ENCODE results near the gene MS4A15.

The MS4A15 gene

DNA sequence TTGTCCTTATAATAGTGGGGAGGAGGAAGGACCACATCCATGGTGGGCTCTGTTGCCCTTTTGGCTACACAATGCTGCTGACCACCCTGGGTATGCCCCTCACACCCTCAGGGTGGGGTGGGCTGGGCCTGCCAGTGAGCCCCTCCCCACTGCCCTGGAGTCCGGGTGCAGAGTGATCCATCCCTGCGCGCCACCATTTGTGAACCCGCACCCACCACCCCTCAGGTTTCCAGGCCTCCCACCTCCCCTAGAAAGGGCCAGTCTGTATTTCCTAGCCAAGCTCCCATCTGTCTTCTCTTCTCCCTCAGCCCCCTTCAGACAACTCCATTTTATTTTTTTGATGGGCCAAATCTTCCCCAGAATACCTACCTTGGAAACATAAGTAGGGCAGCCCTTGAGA is 53.5 kb downstream of the MS4A15 start:
- H3K27ac ChIP-seq: no peak overlapping the region
- TF ChIP-seq, protein P1, sequence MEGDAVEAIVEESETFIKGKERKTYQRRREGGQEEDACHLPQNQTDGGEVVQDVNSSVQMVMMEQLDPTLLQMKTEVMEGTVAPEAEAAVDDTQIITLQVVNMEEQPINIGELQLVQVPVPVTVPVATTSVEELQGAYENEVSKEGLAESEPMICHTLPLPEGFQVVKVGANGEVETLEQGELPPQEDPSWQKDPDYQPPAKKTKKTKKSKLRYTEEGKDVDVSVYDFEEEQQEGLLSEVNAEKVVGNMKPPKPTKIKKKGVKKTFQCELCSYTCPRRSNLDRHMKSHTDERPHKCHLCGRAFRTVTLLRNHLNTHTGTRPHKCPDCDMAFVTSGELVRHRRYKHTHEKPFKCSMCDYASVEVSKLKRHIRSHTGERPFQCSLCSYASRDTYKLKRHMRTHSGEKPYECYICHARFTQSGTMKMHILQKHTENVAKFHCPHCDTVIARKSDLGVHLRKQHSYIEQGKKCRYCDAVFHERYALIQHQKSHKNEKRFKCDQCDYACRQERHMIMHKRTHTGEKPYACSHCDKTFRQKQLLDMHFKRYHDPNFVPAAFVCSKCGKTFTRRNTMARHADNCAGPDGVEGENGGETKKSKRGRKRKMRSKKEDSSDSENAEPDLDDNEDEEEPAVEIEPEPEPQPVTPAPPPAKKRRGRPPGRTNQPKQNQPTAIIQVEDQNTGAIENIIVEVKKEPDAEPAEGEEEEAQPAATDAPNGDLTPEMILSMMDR (conservative IDR thresholded peaks at IDR 0.05; ENCODE audit: low read depth): no peak
- POLR2A ChIA-PET (ENCODE audit: low non-redundant PET): no interaction called here
- DNase-seq (ENCODE audit: low spot score): no peak
- CTCF ChIA-PET: no interaction called here

DNA sequence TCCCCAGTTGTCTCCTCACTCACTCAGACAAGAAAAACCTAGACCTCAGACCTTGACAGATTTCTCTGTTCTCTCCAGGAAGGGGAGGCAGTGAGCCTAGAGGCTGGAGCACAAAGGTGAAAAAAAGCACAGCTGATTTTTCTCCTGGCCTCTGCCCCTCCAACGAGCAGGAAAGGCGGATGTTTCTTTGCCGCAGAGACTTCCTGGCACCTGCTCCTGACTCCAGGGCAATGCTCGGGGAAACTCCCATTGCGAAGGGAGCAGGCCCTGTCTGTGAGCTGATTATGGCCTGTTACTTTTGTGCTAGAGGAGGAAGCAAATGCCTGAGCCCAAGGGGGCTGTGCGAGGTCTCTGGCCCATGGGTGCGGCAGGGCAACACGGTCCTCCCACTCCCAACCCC is 53.9 kb downstream of the MS4A15 start:
- POLR2A ChIA-PET (ENCODE audit: low non-redundant PET): no interaction called here
- TF ChIP-seq, protein P1 (conservative IDR thresholded peaks at IDR 0.05; ENCODE audit: low read depth): no peak
- H3K27ac ChIP-seq: no peak overlapping the region
- CTCF ChIA-PET: no interaction called here
- DNase-seq (ENCODE audit: low spot score): no peak

DNA sequence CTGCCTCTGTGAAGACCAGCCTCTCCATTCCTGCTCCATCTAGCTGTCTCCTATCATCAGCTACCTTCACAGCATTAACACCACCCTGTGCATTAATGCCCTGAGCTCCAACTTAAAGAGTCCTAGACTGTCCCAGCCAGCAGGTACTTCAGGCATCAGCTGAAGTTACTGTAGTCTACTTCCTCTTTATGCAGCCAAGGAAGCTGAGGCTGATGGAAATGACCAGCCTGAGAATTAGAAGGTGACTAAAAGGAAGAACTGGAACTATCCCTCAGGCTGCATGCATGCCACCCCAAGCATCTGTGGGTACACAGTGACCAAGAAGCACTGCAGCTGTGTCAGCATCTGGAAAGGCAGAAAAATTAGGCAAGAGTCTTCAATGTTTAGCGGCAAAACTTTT is 56.7 kb downstream of the MS4A15 start:
- TF ChIP-seq, protein P1 (conservative IDR thresholded peaks at IDR 0.05; ENCODE audit: low read depth): no peak
- ChIA-PET POLR2A (ENCODE audit: low non-redundant PET) (no interaction called here), CTCF (no interaction called here)
- no peak overlapping the region for H3K27ac ChIP-seq
- DNase-seq (ENCODE audit: low spot score): no peak

DNA sequence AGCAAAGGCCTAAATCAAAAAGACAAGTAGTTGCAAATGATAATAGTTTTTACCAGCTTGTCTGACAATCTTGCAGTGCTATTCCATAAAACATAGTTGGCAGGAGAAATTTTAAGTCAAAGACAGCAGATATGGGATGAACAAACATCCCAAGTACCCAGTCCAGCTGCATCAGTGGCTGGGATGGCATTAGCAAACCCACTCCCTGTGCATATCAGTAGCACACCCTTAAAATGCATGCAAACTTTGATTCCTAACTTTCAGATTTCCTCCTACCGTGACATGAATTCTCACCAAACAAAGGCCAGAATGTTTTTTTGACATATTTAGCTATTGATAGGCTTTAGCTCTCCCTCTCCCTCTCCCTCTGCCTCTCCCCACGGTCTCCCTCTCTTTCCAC is 57.4 kb downstream of the MS4A15 start:
- TF ChIP-seq, protein P1 (conservative IDR thresholded peaks at IDR 0.05; ENCODE audit: low read depth): no peak
- ChIA-PET CTCF (no interaction called here), POLR2A (ENCODE audit: low non-redundant PET) (no interaction called here)
- no peak overlapping the region for H3K27ac ChIP-seq
- DNase-seq (ENCODE audit: low spot score): no peak

DNA sequence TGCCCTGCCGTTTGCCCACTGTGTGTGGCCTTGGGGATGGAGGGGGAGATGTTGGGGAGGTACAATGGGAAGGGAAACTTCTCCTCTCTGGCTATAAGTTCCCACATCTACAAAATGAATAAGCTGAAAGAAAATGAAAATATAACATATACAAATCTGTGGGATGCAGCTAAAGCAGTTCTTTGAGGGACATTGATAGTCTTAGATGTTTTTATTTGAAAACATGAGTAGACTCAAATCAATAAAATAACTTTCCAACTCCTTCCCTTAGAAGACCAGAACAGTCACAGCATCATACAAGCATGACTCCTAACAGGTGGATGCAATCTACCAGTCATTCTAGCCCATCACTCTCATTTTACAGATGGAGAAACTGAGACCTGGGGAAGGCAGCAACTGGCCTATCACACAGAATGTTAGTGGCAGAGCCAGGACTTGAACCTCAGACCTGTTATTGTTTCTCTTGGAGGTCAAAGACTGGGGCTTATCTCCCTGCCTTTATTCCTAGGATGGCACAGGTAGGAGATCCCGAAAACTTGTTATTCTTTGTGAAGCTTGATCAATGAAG is 60.0 kb downstream of the MS4A15 start:
- no peak for DNase-seq (ENCODE audit: low spot score)
- TF ChIP-seq, protein P1 (conservative IDR thresholded peaks at IDR 0.05; ENCODE audit: low read depth): no peak
- ChIA-PET CTCF (no interaction called here), POLR2A (ENCODE audit: low non-redundant PET) (no interaction called here)
- H3K27ac ChIP-seq: no peak overlapping the region

DNA sequence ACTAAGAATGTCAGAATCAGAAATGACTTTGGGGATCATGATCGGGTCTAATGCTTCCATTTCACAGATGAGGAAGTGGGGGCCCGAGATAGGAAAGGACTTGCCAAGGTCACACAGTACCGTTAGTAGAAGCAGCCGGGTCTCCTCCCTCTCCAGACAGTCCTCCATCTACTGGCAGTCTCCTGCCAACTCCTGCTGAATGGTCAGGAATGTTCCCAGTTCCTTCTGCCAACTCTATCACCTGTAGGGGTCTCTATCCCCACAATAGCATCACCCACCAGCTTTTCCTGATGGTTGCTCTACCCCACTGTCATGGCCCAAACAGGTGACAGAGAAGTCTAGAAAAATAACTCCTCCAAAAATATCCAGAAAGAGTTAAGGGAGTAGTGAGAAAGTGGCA is 61.4 kb downstream of the MS4A15 start:
- ChIA-PET CTCF (interaction anchor here (0.7 to 1.3 kb wide), 2 partner anchors 13 to 42 kb away, joined by 3 to 4 read pairs; no protein-coding TSS in a partner anchor), POLR2A (ENCODE audit: low non-redundant PET) (no interaction called here)
- TF ChIP-seq, protein P1 (conservative IDR thresholded peaks at IDR 0.05; ENCODE audit: low read depth): no peak
- H3K27ac ChIP-seq: no peak overlapping the region
- DNase-seq (ENCODE audit: low spot score): no peak
